ENCODE data around the gene HSPG2.

HSPG2 gene

DNA sequence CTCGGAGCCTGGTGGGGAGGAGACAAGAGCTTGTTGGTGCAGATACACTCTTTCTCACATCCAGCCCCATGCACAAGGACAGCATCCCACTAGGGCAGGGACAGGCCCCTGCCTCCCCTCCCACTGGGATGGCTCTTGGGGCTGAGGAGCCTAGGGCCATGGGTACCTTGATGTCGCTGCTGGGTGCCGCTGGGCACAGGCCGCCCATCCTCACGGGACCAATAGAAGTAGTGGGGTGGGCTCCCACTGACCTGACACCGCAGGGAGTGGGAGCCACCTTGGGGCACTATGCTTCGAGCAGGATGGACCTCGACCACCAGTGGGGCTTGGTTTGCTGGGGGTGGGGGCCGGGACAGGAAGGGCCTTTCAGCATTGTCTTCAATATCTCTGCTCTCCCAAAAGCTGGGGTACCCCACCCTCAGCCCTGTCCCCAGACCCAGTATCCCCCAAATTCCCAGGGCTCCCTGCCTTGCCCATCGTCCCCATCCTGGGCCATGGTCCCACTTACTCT lies 77.4 kb downstream of the HSPG2 start:
- DNase-seq = no peak
- no peak for TF ChIP-seq POLR2A (IDR thresholded peaks at IDR 0.05; ENCODE audit: low read length)
- no peak for TF ChIP-seq GATA1 (IDR thresholded peaks at IDR 0.05; ENCODE audit: low read depth, low read length)

DNA sequence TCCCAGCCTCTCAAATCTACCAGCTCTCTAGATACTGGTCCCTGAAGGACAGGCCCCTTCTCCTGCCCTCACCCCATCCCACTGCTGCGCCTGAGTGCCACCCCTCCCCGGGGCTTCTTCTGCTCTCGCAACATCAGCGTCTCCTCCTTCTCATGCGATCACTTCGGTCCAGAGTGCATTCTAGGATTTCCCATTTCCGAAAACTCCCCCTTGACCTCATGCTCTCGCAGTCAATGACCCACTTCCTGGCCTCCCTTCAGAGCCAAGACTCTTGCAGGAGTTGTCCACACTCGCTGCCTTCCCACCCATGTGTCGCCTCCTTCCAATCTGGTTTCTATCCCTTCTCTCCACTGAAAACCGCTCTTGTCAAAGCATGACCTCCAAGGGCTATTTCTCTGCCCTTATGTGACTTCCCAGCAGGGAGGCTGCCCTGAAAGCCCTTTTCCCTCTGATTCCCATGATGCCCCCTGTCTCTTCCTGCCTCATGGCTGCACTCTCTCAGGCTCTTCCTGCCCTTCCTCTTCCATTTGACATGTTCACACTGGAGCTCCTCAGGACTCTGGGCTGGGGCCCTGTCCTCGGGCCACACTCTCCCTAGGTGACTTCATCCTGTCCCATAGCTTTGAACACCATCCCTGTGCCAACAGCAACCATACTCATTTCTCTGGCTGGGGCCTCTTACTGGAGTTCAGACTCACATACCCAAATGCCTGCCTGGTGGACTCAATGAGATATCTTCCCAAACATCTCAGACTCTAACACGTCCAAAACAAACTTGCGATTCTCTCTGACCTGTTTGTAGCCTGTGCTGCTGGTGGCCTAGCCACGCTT lies 79.1 kb downstream of the HSPG2 start:
- no peak for TF ChIP-seq POLR2A (IDR thresholded peaks at IDR 0.05; ENCODE audit: low read length)
- no peak for TF ChIP-seq GATA1 (IDR thresholded peaks at IDR 0.05; ENCODE audit: low read depth, low read length)

DNA sequence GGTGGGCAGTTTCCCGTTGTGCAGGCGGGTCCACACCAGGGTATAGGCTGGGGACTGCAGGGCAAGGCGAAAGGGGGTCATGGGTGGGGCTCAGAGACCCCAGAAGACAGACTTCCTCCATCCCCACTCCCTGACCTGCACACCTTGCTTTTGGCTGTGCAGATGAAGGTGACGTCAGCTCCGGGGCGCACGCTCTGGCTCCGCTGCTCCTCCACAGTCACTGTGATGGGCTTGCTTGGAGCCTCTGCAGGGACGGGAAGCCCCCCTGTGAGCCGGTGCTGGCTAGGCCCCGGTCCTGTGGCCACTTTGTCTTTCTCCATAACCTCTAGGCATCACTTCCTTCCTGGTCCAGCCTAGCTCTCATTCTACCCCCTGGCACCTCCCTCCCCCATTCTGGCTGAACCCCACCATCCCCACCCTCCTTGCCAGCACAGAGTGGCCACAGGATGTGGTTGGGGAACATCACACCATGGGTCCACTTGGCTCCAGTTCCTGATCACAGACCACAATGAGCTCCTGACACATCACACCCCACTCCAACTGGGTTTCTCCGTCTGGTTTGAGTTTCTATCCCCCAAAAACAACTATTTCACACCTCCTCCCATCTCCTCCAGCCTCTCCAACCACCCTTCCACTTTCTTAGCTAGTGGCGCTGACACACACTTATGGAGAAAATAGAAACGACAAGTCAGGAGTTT lies 79.8 kb downstream of the HSPG2 start:
- no peak for DNase-seq
- no peak for TF ChIP-seq GATA1 (IDR thresholded peaks at IDR 0.05; ENCODE audit: low read depth, low read length)
- TF ChIP-seq POLR2A (IDR thresholded peaks at IDR 0.05; ENCODE audit: low read length) = no peak

More for the DNA sequence above, 79.1 kb downstream of the HSPG2 start:
- no peak for DNase-seq

DNA sequence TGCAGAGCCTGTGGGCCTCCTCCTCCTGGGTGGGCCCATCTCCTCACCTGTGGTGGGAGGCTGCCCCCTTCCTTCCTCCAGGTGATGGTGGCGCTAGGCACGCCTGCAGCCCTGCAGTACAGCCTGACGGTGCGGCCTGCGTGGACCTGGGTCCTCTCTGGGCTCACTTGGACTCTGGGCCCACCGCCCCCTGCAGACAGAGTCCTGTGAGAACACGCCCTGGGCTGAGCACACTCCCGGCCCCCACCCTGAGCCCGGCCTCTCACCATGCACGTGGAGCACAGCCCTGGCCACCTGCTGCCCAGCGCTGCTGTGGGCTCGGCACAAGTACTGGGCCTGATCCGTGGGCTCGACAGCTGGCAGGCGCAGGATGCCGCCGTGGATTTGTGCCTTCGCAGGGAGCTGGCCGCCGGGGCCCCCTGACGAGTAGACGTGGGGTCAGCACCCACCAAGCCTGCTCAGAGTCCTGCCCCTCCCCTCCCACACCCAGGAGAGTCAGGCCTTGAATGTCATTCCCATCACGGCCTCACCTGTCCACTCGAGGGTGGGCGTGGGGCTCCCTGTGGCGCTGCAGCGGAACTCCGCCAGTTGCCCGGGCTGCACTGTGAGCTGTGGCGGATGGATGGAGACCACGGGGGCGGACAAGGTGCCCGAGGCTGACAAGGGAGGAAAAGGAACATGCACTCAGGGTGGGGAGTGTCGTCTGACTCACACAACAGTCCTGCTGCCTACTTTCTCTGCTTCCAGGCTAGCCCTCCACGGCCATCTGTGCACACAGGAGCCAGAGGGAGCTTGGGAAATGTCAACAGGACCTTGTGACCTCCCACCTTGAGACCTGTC lies 81.6 kb downstream of the HSPG2 start:
- no peak for DNase-seq
- TF ChIP-seq POLR2A (IDR thresholded peaks at IDR 0.05; ENCODE audit: low read length) (no peak), GATA1 (IDR thresholded peaks at IDR 0.05; ENCODE audit: low read depth, low read length) (no peak)

DNA sequence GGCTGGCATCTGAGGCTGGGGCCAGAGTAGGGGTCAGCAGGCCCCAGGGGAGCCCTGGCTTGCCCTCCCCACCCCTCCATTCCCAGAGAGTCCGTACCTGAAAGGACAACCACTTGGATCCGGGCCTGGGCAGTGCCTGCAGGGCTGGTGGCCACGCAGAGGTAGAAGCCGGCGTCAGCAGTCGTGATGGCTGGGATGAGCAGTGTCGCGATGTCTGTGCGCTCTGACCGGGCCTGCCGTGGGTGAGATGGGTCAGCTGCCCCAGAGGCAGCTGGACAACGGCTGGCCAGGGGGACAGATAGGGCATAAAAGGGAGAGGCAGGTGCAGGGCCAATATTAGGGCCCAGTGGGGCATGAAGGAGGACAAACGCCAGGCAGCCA lies 82.4 kb downstream of the HSPG2 start:
- no peak for DNase-seq
- TF ChIP-seq GATA1 (IDR thresholded peaks at IDR 0.05; ENCODE audit: low read depth, low read length) = no peak
- no peak for TF ChIP-seq POLR2A (IDR thresholded peaks at IDR 0.05; ENCODE audit: low read length)

DNA sequence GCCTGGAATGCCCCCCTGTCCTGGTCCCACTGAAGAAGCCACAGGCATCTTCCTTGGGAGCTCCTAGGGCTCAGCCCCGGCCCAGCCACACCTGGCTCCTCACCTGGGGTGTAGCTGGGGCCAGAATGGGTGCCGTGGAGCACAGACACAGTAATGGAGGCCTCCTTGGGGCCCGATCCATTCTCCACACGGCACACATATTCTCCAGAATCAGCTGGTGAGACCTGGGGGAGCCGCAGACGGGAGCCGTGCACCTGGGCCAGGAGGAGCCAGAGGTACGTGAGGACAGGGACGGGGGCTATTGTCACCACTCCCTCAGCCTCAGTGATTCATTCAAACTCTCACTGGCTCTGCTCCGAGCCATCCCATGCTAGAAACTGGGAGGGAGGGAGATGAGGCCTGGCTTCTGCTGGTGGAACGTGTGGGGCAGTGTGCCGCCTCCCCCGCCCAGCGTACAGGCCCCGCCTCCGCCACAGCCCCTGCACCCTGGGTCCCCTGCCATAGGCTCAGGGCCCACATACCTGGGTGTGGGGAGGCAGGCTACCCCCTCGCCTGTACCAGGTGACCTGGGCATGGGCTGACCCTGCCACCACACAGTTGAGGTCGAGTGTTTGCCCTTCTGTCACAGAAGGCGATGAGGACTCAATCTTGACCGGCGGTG lies 82.9 kb downstream of the HSPG2 start:
- no peak for DNase-seq
- no peak for TF ChIP-seq GATA1 (IDR thresholded peaks at IDR 0.05; ENCODE audit: low read depth, low read length)
- no peak for TF ChIP-seq POLR2A (IDR thresholded peaks at IDR 0.05; ENCODE audit: low read length)

DNA sequence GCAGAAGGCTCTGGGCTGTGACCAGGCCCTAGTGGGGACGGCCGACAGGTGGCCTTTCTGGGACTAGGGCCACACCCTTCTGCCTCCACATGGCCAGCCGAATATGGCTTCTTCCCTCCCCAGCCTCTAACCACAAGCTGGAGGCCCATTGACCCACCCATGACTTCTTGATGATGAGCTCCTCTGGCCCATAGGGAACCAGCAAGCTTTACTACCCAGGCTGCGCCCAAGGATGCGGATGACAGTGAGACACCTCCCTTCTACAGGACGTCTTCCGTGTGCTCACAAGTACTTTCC lies 84.0 kb downstream of the HSPG2 start:
- TF ChIP-seq GATA1 (IDR thresholded peaks at IDR 0.05; ENCODE audit: low read depth, low read length) (no peak), POLR2A (IDR thresholded peaks at IDR 0.05; ENCODE audit: low read length) (no peak)
- peak in 1 of 2 experiments; percentile 12 for DNase-seq

DNA sequence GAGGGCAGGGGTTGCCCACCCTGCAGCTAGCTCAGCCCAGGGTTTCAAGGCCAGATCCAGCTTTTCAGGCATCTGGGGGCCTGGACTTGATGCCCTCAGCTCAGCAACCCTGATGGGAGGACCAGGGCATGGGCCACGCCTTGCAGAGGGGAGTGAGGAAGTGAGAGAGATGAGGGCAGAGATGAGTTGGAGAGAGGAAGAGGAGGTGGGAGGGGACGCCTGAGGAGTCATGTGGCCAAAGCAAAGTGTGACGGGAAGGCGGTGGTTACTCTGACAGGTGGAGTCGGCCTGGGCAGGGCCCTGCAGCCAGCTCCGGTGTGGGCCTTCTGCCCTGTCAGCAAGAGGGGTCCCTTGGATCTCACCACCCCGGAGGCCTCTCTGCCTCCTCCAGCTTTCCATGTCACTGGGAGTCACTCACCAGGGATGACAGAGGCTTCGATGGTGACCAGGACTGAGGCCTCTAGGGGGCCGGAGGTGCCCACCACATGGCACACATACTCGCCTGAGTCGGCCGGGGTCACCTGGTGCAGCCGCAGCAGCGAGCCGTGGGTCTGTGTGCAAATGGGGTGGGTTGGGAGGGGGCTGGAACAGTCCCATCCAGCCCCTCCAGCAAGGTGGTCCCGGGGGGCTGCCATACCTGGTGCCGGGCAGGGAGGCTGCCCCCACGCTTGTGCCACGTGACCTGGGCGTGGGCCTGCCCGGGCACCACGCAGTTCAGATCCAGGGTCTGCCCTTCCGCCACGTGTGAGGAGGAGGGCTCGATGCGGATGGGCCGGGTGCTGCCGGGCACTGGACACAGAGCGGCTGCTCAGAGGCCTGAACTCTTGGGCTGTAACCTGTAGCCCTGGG lies 84.6 kb downstream of the HSPG2 start:
- no peak for TF ChIP-seq GATA1 (IDR thresholded peaks at IDR 0.05; ENCODE audit: low read depth, low read length)
- TF ChIP-seq POLR2A (IDR thresholded peaks at IDR 0.05; ENCODE audit: low read length) = no peak

DNA sequence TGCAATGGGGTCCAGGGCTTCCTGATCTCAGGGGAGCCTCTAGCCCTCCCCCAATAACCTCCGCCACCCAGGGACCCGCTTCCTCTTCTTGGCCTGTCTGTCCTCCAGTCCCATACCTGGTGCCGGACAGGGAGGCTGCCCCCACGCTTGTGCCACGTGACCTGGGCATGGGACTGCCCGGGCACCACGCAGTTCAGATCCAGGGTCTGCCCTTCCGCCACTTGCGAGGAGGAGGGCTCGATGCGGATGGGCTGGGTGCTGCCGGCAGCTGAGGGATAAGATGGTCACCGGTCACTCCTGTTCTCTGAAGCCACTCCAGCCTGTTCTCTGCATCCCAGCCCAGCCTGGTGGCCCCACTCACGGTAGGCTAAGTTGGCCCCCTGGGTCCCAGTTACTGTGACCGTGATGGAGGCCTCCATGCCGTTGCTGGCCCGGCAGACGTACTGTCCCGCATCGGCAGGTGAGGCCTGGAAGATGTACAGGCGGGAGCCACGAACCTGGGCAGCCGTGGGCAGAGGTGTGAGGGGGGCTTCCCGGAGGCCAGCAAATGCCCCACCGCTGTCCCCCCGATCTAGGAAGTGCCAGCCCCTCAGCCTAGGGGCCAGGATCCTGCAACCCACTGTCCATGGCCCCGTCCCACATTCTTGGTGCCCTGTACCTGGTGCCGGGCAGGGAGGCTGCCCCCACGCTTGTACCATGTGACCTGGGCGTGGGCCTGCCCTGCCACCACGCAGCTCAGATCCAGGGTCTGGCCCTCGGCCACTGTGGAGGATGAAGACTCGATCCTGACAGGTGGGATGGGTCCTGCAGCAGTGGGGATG lies 85.5 kb downstream of the HSPG2 start:
- no peak for DNase-seq
- TF ChIP-seq GATA1 (IDR thresholded peaks at IDR 0.05; ENCODE audit: low read depth, low read length) (no peak), POLR2A (IDR thresholded peaks at IDR 0.05; ENCODE audit: low read length) (no peak)

More for the DNA sequence above, 84.6 kb downstream of the HSPG2 start:
- DNase-seq = no peak

DNA sequence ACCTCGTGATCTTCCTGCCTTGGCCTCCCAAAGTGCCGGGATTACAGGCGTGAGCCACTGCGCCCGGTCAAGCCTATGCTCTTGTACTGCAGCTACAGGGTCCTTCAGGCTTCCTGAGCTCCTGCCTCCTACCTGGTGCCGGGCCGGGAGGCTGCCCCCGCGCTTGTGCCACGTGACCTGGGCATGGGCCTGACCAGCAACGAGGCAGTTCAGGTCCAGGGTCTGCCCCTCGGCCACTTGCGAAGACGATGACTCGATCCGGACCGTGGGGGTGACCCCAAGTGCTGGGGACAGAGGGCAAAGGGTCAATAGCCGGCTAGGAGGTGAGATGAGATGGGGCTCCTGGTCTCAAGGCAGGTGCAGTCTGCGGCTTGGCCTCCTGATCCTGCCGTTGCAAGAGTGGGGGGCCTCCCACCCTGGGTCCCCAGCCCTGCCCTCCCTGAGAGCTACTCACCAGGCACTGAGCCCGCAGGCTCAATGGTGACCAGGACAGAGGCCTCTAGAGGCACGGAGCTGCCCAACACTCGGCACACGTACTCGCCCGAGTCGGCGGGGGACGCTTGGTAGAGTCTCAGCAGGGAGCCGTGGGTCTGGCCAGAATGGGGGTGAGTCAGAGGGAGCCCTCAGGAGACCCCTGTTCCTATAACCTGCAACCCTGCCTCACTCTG lies 87.1 kb downstream of the HSPG2 start:
- no peak for DNase-seq
- TF ChIP-seq POLR2A (IDR thresholded peaks at IDR 0.05; ENCODE audit: low read length) (no peak), GATA1 (IDR thresholded peaks at IDR 0.05; ENCODE audit: low read depth, low read length) (no peak)

DNA sequence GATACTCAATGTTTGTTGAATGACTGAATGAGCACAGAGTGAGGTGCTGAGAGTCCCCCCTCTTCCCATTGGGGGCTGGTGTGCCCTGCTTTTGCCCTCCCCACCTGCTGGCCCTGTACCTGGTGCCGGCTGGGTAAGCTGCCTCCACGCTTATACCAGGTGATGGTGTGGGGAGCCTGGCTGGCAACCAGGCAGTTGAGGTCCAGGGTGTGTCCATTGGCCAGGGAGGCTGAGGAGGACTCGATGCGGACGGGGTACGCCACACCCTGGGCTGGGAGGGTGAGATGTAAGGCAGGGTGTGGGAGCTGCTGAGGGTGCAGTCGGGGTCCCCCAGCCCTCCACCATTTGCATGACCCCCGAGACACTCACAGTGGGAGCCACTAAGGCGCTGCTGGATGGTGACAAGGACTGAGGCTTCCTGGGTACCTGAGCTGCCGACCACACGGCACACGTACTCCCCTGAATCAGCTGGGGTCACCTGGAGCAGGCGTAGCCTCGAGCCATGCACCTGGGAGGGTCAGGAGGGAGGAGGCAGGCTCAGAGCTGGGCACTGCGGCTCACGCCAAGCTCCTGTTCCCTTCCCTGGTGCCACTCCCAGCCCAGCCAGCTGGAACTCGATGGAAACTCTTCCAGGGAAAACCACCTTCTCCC lies 88.5 kb downstream of the HSPG2 start:
- TF ChIP-seq GATA1 (IDR thresholded peaks at IDR 0.05; ENCODE audit: low read depth, low read length) (no peak), POLR2A (IDR thresholded peaks at IDR 0.05; ENCODE audit: low read length) (no peak)
- no peak for DNase-seq
